Measurements from ENCODE around the gene PIBF1.

The PIBF1 gene

DNA sequence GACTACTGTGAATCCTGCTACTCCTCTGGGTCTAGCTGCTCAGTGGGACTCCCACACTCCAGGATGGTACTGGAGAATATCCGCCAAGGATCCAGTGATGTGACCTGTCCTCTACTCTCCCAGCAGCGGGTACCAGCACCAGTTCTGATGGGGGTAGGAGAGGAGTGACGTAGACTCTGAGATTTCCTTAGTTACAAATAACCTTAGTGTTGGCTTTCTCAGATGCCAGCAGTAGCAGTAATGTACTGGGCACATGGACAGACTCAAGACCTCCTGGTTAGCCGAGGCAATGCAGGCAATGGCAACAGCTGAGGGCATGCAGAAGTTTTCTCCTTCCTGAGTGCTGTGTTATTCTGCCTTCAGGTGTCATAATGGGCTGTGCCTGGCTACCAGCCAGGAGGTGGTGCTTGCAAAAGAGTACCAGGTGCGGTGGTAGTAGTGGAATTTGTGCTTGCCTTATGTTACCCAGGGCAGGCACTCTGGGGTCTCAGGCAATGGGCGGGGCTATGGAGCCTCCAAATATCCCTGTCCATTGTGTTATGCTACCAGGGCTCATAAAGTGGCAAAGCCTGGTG is 171.5 kb downstream of the PIBF1 start:
- Histone ChIP-seq H3K9me3 (ENCODE audit: control insufficient read depth in 5 of 5, low read length in 5 of 5) (no peaks in the 10 kb centered on the region), H3K4me1 (ENCODE audit: control insufficient read depth in 5 of 5, insufficient read depth in 5 of 5, low read length in 5 of 5) (no peaks in the 10 kb centered on the region), H3K27me3 (ENCODE audit: control insufficient read depth in 5 of 5, insufficient read depth in 4 of 5, low read length in 5 of 5) (no peaks in the 10 kb centered on the region), H3K36me3 (ENCODE audit: control insufficient read depth in 5 of 5, insufficient read depth in 5 of 5, low read length in 5 of 5) (peaks cover 5 to 21% (median 11%) of the 10 kb centered on the region in 5 donors), H3K9ac (ENCODE audit: low read length in 5 of 5) (no peak overlapping the region), H3K4me3 (ENCODE audit: low read depth in 1 of 5, low read length in 5 of 5) (no peak overlapping the region), H3K27ac (ENCODE audit: low read depth, low read length) (no peak overlapping the region)

DNA sequence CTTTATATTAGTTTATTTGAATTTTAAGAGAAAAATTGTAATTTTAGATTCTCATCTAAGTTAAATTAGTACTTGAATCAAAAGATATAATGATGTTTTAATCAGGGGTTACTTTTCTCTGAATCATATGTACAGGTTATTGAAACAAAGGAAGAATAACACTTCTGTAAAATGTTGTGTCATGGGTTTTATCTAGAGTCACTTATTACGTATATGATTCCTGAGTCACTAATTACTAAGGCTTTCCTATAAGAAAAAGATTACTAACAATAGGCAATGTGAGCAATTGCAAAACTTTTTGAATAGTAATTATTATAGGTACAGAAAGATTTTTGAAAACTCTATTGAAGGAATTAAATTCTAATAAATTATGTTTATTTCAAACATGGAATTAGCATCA is 177.7 kb downstream of the PIBF1 start:
- H3K9me3 ChIP-seq (ENCODE audit: control insufficient read depth in 5 of 5, low read length in 5 of 5), result no peaks in the 10 kb centered on the region
- H3K4me1 ChIP-seq (ENCODE audit: control insufficient read depth in 5 of 5, insufficient read depth in 5 of 5, low read length in 5 of 5), result no peaks in the 10 kb centered on the region
- H3K36me3 ChIP-seq (ENCODE audit: control insufficient read depth in 5 of 5, insufficient read depth in 5 of 5, low read length in 5 of 5), result peaks cover 0 to 11% (median 0%) of the 10 kb centered on the region in 5 donors
- no peak overlapping the region for H3K27ac ChIP-seq (ENCODE audit: low read depth, low read length)
- H3K27me3 ChIP-seq (ENCODE audit: control insufficient read depth in 5 of 5, insufficient read depth in 4 of 5, low read length in 5 of 5), result no peaks in the 10 kb centered on the region
- no peak overlapping the region for H3K9ac ChIP-seq (ENCODE audit: low read length in 5 of 5)
- H3K4me3 ChIP-seq (ENCODE audit: low read depth in 1 of 5, low read length in 5 of 5), result no peak overlapping the region

DNA sequence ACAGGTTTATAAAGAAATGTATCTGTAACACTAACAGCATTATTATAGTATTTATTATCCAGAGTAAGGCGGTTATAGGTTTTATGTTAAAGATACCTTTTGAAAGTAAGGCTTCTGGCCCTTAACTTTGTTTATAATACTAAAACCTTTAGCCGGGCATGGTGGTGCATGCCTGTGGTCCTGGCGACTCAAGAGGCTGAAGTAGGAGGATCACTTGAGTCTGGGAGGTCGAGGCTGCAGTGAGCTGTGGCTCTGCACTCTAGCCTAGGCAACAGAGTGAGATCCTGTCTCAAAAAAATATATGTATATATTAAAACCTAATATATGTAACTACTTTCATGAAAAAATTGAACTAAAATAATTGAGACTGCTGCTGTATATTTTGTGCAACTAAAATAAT is 178.2 kb downstream of the PIBF1 start:
- Histone ChIP-seq H3K27ac (ENCODE audit: low read depth, low read length) (no peak overlapping the region), H3K9ac (ENCODE audit: low read length in 5 of 5) (no peak overlapping the region), H3K9me3 (ENCODE audit: control insufficient read depth in 5 of 5, low read length in 5 of 5) (no peaks in the 10 kb centered on the region), H3K36me3 (ENCODE audit: control insufficient read depth in 5 of 5, insufficient read depth in 5 of 5, low read length in 5 of 5) (peaks cover 0 to 9% (median under 1%) of the 10 kb centered on the region in 5 donors), H3K27me3 (ENCODE audit: control insufficient read depth in 5 of 5, insufficient read depth in 4 of 5, low read length in 5 of 5) (no peaks in the 10 kb centered on the region), H3K4me1 (ENCODE audit: control insufficient read depth in 5 of 5, insufficient read depth in 5 of 5, low read length in 5 of 5) (no peaks in the 10 kb centered on the region), H3K4me3 (ENCODE audit: low read depth in 1 of 5, low read length in 5 of 5) (no peak overlapping the region)

DNA sequence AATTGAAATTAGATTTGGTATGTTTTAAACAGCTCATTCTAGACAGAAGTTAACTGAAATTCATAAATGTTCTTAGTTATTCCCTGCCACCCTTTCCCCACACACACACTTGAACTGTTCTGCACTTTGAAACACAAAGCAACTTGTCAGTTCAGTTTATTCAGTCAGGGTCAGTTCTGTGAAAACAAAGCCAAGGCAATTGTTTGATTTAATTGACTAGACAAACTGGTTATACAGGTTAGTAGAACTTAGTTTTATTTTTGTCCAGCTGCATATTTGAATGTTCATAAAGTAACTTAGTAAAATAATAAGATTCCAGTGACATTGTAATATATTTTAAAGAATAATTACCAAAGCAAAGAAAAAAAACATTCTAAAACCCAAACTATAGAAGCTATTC is 178.6 kb downstream of the PIBF1 start:
- Histone ChIP-seq H3K4me3 (ENCODE audit: low read depth in 1 of 5, low read length in 5 of 5) (no peak overlapping the region), H3K27ac (ENCODE audit: low read depth, low read length) (no peak overlapping the region), H3K9ac (ENCODE audit: low read length in 5 of 5) (no peak overlapping the region), H3K4me1 (ENCODE audit: control insufficient read depth in 5 of 5, insufficient read depth in 5 of 5, low read length in 5 of 5) (no peaks in the 10 kb centered on the region), H3K9me3 (ENCODE audit: control insufficient read depth in 5 of 5, low read length in 5 of 5) (no peaks in the 10 kb centered on the region), H3K36me3 (ENCODE audit: control insufficient read depth in 5 of 5, insufficient read depth in 5 of 5, low read length in 5 of 5) (peaks cover 0 to 11% (median 2%) of the 10 kb centered on the region in 5 donors), H3K27me3 (ENCODE audit: control insufficient read depth in 5 of 5, insufficient read depth in 4 of 5, low read length in 5 of 5) (no peaks in the 10 kb centered on the region)

DNA sequence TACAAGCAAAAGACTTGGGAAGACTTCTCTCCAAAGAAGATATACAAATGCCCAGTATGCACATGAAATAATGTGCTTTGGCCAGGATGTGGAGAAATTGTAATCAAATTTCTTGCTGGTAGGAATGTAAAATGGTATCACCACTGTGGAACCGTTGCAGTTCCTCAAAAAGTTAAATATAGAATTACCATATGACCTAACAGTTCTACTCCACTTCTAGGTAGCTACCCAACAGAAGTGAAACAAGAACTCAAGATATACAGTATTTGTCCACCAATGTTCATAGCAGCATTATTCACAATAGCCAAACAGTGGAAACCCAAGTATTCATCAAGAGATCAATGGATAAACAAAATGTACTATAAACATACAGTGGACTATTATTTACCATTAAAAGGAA is 181.8 kb downstream of the PIBF1 start:
- Histone ChIP-seq H3K36me3 (ENCODE audit: control insufficient read depth in 5 of 5, insufficient read depth in 5 of 5, low read length in 5 of 5) (peaks cover 0 to 7% (median 4%) of the 10 kb centered on the region in 5 donors), H3K9me3 (ENCODE audit: control insufficient read depth in 5 of 5, low read length in 5 of 5) (no peaks in the 10 kb centered on the region), H3K27ac (ENCODE audit: low read depth, low read length) (no peak overlapping the region), H3K27me3 (ENCODE audit: control insufficient read depth in 5 of 5, insufficient read depth in 4 of 5, low read length in 5 of 5) (no peaks in the 10 kb centered on the region), H3K9ac (ENCODE audit: low read length in 5 of 5) (no peak overlapping the region), H3K4me3 (ENCODE audit: low read depth in 1 of 5, low read length in 5 of 5) (no peak overlapping the region), H3K4me1 (ENCODE audit: control insufficient read depth in 5 of 5, insufficient read depth in 5 of 5, low read length in 5 of 5) (no peaks in the 10 kb centered on the region)

DNA sequence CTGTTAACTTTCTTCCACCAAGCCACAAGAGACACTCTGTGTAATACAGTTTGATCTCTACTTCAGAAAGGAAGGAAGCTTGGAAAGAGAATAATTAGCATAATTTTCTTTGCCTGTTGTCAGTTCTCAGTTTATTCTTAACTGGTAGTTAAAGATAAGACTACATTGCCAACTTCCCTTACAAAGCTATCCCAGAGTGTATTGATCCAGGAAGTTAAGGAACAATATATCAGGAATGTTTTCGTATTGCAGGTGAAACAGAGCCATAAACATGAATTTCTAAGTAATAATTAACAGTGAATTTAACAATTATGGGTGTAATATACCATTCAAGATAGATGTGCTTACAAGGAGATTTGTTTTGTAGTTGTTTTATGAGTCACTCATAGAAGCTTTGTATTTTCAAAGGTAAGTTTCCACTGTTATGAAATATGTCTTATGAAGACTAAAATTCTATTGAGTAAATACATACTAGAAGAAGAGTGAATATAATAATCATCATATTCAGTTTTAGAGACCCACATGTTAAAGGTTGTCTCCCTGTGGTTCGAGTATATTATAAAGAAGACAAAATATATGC is 188.5 kb downstream of the PIBF1 start:
- H3K4me1 ChIP-seq (ENCODE audit: control insufficient read depth in 5 of 5, insufficient read depth in 5 of 5, low read length in 5 of 5), result no peaks in the 10 kb centered on the region
- no peak overlapping the region for H3K4me3 ChIP-seq (ENCODE audit: low read depth in 1 of 5, low read length in 5 of 5)
- H3K36me3 ChIP-seq (ENCODE audit: control insufficient read depth in 5 of 5, insufficient read depth in 5 of 5, low read length in 5 of 5), result peaks cover 1 to 16% (median 7%) of the 10 kb centered on the region in 5 donors
- no peaks in the 10 kb centered on the region for H3K9me3 ChIP-seq (ENCODE audit: control insufficient read depth in 5 of 5, low read length in 5 of 5)
- no peak overlapping the region for H3K9ac ChIP-seq (ENCODE audit: low read length in 5 of 5)
- H3K27ac ChIP-seq (ENCODE audit: low read depth, low read length), result no peak overlapping the region
- H3K27me3 ChIP-seq (ENCODE audit: control insufficient read depth in 5 of 5, insufficient read depth in 4 of 5, low read length in 5 of 5), result no peaks in the 10 kb centered on the region

DNA sequence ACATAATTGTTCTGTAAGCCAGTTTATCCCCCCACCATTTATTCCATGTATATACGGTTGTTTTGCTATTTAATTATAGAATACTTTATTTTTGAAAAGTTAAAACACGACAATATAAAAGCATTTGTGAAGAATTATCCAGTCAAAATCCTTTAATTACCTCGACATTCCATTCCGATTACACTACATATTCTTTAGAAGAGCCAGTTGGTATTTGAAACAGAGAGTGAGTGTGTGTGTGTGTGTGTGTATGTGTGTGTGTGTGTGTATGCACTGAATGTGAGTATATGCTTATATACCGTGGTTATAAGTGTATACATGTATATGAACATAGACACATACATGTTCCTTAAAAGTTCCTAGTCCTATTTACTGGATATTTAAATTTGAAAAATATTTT is 189.0 kb downstream of the PIBF1 start:
- Histone ChIP-seq H3K27ac (ENCODE audit: low read depth, low read length) (no peak overlapping the region), H3K4me3 (ENCODE audit: low read depth in 1 of 5, low read length in 5 of 5) (no peak overlapping the region), H3K27me3 (ENCODE audit: control insufficient read depth in 5 of 5, insufficient read depth in 4 of 5, low read length in 5 of 5) (no peaks in the 10 kb centered on the region), H3K9ac (ENCODE audit: low read length in 5 of 5) (no peak overlapping the region), H3K9me3 (ENCODE audit: control insufficient read depth in 5 of 5, low read length in 5 of 5) (no peaks in the 10 kb centered on the region), H3K36me3 (ENCODE audit: control insufficient read depth in 5 of 5, insufficient read depth in 5 of 5, low read length in 5 of 5) (peaks cover 3 to 20% (median 9%) of the 10 kb centered on the region in 5 donors), H3K4me1 (ENCODE audit: control insufficient read depth in 5 of 5, insufficient read depth in 5 of 5, low read length in 5 of 5) (no peaks in the 10 kb centered on the region)

DNA sequence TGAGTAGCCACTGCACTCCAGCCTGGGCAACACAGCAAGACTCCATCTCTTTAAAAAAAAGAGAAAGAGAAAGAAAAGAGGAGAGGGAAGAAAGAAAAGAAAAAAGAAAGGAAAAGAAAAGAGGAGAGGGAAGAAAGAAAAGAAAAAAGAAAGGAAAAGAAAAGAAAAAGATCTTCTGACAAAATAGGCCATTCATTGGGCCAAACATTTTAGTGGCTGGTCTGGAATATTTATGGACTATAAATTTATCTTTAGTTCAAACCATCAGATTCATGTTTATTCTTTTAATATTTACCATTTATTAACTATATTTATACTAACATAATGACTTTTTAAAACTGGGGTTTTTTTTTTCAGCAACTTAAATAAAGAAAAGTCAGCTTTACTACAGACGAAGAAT is 191.3 kb downstream of the PIBF1 start:
- no peak overlapping the region for H3K27ac ChIP-seq (ENCODE audit: low read depth, low read length)
- peaks cover 3 to 27% (median 9%) of the 10 kb centered on the region in 5 donors for H3K36me3 ChIP-seq (ENCODE audit: control insufficient read depth in 5 of 5, insufficient read depth in 5 of 5, low read length in 5 of 5)
- no peaks in the 10 kb centered on the region for H3K27me3 ChIP-seq (ENCODE audit: control insufficient read depth in 5 of 5, insufficient read depth in 4 of 5, low read length in 5 of 5)
- no peak overlapping the region for H3K9ac ChIP-seq (ENCODE audit: low read length in 5 of 5)
- H3K4me3 ChIP-seq (ENCODE audit: low read depth in 1 of 5, low read length in 5 of 5), result no peak overlapping the region
- H3K9me3 ChIP-seq (ENCODE audit: control insufficient read depth in 5 of 5, low read length in 5 of 5), result no peaks in the 10 kb centered on the region
- H3K4me1 ChIP-seq (ENCODE audit: control insufficient read depth in 5 of 5, insufficient read depth in 5 of 5, low read length in 5 of 5), result no peaks in the 10 kb centered on the region

DNA sequence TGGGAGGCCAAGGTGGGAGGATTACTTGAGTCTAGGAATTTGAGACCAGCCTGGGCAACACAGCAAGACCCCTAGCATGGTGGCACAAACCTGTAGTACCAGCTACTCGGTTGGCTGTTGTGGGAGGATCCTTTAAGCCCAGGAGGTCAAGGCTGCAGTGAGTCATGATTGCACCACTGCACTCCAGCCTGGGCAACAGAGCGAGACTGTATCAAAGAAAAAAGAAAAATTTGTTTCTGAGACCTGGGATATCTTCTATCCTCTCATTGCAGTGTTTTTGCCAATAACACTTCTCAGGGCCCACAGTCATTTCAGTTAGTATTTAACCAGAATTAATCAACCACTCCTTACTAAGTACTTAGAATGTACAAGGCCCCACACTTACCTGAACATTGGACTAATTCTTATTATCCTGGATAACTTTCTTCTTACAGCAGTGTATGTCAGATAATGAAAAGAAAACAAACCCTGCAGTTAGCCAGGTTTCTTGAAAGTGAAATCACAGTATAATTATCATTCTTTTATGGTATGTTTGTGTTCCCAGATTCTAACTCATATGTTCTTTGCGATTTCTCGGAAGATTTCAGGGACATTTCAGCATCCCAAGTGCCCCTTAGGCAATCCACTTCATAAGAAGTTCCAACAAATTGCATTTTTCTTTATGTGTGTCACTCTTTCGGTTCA is 201.3 kb downstream of the PIBF1 start:
- Histone ChIP-seq H3K27ac (ENCODE audit: low read depth, low read length) (peak overlapping the region; percentile 59), H3K27me3 (ENCODE audit: control insufficient read depth in 5 of 5, insufficient read depth in 4 of 5, low read length in 5 of 5) (no peaks in the 10 kb centered on the region), H3K9ac (ENCODE audit: low read length in 5 of 5) (peak overlapping the region in 3 of 5 donors; percentile 11 to 62 (median 35)), H3K4me3 (ENCODE audit: low read depth in 1 of 5, low read length in 5 of 5) (no peak overlapping the region), H3K9me3 (ENCODE audit: control insufficient read depth in 5 of 5, low read length in 5 of 5) (no peaks in the 10 kb centered on the region), H3K36me3 (ENCODE audit: control insufficient read depth in 5 of 5, insufficient read depth in 5 of 5, low read length in 5 of 5) (no peaks in the 10 kb centered on the region), H3K4me1 (ENCODE audit: control insufficient read depth in 5 of 5, insufficient read depth in 5 of 5, low read length in 5 of 5) (peaks cover 0 to 6% (median 0%) of the 10 kb centered on the region in 5 donors)

DNA sequence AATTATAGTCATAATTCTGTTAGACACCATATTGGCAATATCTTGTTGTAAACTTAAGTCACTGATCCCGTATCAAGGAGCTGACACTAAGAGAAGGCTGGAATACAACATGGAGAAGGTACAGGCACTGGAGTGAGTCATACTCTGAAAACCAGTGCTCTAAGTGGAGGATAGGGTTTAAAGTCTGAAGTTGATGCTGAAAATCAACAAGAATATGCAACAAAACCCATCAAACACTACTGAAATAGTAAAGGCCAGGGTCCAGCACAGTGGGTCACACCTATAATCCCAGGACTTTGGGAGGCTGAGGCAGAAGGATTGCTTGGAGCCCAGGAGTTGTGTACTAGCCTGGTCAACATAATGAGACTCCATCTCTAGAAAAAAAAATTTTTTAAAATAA is 203.7 kb downstream of the PIBF1 start:
- Histone ChIP-seq H3K9me3 (ENCODE audit: control insufficient read depth in 5 of 5, low read length in 5 of 5) (no peaks in the 10 kb centered on the region), H3K36me3 (ENCODE audit: control insufficient read depth in 5 of 5, insufficient read depth in 5 of 5, low read length in 5 of 5) (no peaks in the 10 kb centered on the region), H3K9ac (ENCODE audit: low read length in 5 of 5) (no peak overlapping the region), H3K27ac (ENCODE audit: low read depth, low read length) (no peak overlapping the region), H3K27me3 (ENCODE audit: control insufficient read depth in 5 of 5, insufficient read depth in 4 of 5, low read length in 5 of 5) (no peaks in the 10 kb centered on the region), H3K4me1 (ENCODE audit: control insufficient read depth in 5 of 5, insufficient read depth in 5 of 5, low read length in 5 of 5) (peaks cover 0 to 6% (median 0%) of the 10 kb centered on the region in 5 donors), H3K4me3 (ENCODE audit: low read depth in 1 of 5, low read length in 5 of 5) (no peak overlapping the region)
